Activated CD8-positive, alpha-beta memory T cell treated with anti-CD3 and anti-CD28 coated beads for 24 hours (primary cell): ENCODE measurements around the gene UBASH3A.
A peak's percentile ranks its signal among the peaks of the same experiment; 100 is the strongest.

ENCODE experiments used
- DNase-seq: peaks from one replicate; pipeline ENCODE4 v3.0.0-alpha.2; 2020

UBASH3A gene

DNA sequence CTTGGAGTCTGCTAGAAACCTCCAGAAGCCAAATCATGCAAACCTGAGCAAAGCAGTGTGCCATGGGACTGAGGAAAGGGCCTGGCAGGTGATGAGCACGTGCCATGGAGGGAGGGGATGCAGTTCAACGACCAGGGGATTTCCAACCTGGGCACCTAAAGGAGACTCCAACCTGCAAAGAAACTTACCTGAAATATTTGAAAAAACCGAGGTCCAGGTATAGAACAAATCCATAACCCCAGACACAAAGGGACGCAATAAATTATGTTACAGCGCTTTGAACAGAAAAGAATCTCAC, 8.9 kb downstream of the UBASH3A start:
- no peak for DNase-seq

DNA sequence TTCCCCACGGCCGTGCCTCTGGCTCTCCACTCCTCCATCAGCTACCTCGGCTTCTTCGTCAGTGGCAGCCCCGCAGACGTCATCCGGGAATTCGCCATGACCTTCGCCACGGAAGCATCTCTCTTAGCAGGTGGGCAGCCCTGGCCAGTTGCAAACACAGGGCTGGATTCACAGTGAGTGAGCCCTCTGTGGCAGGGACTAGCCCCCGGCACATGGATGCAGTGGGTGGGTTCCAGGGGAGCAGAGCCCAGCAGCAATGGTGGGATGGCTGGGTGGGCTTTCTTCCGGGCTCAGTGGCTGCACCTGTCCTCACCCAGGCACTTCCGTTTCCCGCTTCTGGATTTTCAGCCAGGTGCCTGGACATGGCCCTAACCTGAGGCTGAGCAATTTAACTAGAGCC, 9.4 kb downstream of the UBASH3A start:
- DNase-seq = no peak

DNA sequence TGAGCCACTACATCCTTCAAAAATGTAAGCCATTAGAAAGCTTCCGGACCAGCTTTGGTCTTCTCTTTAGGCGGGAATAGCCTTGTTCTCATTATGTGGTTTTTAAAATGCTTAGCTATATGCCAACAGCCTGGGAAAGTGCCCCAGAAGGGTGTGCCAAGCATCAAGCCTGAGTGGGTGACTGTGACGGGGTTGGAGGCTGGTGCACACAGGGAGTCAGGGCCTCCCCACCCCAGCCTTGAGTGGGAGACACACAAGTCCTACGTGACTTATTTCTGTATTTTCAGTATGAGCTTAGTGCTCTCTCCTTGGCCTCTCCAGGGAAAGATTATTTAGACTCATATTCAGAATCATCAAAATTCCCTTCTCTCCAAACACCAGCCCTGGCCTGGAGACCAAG, 9.8 kb downstream of the UBASH3A start:
- DNase-seq = no peak

DNA sequence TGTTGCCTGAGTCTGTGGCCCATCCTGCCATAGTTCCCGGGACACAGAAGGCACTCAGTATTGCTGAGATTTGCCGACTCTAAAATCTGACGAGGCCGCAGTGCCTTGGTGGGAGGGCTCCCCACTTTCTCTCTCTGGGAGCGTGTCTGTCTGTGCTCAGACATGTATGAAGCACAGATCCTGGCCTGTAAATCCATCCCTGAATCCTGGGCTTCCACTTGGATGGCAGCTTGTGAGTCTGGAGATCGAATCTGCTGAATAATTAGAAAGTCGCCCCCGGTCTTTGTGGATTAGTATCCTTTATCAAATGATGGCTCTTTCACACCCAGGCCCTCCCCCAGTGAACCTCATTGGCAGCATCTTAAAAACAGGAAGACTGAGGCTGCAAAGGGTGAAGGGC, 10.4 kb downstream of the UBASH3A start:
- DNase-seq = no peak

DNA sequence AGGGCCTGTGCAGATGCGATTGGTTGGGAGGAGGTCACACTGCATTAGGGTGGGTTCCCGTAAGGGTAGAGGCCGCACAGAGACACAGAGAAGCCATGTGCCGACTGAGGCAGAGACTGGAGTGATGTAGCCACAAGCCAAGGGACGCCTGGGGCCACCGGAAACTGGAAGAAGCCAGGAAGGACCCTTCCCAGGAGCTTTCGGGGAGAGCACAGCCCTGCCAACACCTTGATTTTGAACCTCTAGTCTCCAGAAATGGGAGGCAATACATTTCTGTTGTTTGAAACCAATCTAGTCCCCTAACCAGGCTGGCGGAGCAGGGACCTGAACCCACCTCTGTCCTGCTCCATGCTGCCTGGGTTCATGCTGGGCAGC, 10.8 kb downstream of the UBASH3A start:
- peak; percentile 74 for DNase-seq

DNA sequence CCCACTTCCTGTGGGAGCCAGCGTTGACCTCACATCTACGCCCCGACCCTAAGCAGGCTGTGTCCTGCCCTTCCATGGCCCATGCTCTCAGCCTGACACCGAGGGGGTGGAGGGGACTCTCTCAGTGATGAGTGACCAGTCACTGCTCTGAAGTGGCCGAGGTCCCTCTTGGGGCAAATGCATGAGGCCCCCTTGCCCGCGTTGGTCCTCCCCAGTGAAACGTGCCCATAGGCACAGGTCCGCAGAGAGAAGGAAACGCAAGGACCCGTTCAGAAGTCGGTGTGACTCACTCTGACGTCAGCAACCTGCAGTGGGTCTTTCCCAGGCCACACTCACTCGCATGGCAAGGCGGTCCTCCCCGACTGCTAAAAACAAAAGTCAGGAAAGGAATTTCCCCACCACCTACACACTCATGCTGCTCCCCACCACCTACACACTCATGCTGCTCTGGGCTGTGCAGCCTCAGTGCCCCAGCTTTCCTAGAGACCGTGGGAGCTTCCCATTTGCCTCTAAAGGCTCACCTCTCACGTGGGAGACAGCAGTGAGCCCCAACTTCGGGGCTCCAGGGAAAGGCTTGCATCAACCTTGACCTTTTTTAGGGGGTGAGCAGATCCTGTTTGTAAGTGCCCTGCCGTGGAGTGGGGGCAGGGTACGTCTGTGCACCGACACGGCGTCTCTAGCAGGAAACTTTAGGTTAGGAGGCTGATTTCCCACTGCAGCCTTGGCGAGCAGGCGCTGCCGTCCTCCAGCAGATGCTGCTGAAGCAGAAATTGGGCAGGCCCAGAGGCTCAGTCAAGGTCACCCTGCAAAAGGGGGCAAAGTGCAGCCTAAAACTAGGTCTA, 11.4 kb downstream of the UBASH3A start:
- peak; percentile 93 for DNase-seq

DNA sequence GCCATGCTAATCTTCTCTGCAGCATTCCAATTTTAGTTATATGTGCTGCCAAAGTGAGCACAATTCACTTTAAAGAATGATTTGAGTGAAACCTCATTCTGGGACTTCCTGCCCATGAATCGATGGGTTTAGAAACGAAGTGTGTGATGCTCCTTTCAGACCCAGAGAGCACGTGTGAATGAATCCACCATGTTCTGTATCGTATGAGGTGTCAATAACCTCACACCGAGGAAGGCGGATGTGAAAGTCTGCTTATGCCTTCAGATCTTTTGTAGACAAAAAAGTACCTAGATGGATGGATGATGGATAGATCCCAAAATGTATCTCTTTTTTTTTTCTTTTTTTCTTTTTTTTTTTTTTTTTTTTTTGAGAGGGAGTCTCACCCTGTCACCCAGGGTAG, 13.8 kb downstream of the UBASH3A start:
- no peak for DNase-seq

DNA sequence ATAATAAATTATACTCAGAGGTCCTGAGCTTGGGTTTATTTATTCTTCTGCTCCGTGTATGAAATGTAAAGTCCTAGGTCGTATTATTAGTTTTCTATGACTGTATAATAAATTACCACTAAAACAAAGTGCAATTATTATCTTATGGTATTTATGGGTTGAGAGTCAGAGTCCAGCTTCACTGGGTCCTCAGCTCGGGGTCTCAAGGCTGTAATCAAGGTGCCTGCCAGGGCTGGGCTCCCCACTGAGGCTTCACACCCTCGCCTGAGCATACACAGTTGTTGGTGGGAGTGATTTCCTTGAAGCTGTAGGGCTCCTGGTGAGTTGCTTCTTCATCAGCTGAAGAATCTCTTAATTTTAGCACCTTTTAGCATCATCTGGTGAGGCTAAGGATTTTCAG, 15.2 kb downstream of the UBASH3A start:
- no peak for DNase-seq

DNA sequence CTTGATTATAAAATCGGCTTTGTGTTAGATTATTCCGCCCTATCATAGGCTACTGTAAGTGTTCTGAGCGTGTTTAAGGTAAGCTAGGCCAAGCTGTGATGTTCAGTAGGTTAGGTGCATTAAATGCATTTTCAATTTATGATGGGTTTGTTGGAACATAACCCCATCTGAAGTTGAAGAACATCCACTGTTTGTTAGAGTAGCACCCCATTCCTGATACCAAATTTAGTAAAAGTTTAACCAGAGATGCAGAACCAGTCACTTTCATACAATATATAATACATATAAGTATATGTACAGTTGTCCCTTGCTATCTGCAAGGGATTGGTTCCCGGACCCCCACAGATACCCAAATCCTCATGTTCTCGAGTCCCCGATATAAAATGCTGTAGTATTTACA, 16.1 kb downstream of the UBASH3A start:
- DNase-seq = no peak

DNA sequence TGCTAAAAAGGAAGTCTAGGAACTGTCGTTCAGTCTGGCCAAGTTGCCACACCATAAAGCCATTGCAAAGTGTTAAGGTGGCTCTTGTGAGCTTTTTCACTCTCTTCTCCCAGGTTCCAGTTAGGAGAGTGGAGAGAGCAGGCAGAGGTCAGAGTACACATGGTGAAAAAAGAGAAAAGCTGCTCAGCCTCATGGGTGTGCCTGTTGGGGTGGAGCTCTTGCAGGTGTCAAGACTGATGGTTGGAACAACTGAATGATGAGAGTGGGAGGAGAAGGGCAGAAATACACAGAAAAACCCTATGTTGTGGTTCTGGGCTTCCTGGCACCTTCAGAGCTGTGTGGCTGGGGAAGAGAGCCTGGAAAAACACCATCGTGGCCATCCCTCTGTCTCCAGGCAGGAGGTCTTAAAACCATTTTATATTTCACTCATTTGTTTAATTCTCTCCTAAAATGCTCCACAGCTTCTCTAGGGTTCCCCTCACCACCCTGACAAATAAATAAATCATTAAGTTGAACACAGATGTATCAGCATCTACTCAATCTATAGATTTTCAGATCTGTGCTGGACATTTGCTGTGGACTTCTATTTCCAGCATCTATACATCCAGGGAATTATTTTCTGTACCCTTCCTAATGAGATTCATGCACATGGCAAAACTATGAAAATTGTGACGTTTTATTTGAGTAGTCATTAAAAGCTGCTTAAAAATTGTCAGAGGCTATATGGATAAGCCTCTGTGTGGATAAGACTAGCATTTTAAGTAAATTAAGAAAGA, 17.5 kb downstream of the UBASH3A start:
- DNase-seq = peak; percentile 72

DNA sequence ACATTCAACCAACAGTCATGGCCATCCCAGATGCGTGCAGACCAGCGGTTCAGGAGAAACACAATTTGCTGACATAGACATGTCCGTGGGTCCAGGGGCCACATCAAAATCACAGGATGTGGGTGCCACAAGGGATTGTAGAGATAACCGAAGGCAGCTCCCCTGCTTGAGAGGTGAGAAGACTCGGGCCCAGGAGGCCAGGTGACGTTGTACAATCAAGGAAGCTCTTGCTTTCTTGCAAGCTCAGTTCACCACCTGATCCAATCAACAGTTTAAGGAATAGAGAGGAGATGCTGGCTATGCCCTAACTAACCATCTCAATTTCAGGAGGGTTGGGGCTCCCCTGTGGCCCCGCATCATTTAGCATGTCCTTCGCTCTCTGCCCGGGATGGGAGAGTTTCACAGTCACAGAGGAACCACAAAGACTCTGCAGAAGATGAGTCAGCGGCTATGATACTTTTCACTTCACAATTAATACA, 19.5 kb downstream of the UBASH3A start:
- DNase-seq = peak; percentile 80

DNA sequence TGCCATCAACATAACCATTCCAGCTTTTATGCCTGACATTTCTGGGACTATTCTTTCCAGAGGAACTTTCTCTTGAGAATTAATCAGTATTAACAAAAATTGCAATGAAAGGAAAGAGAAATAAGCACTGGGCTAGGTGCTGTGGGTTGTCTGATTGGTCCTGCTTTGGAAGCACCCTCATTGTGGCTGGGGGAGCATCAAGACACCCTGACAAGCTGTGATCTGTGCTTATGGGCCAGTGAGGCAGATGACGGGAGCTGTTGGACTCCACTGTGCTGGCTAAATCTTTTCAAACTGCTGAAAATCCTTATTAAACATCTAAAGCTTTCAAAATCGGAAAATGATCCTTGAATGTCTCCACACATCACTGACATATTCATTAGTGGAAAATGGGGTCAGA, 20.0 kb downstream of the UBASH3A start:
- DNase-seq = no peak

DNA sequence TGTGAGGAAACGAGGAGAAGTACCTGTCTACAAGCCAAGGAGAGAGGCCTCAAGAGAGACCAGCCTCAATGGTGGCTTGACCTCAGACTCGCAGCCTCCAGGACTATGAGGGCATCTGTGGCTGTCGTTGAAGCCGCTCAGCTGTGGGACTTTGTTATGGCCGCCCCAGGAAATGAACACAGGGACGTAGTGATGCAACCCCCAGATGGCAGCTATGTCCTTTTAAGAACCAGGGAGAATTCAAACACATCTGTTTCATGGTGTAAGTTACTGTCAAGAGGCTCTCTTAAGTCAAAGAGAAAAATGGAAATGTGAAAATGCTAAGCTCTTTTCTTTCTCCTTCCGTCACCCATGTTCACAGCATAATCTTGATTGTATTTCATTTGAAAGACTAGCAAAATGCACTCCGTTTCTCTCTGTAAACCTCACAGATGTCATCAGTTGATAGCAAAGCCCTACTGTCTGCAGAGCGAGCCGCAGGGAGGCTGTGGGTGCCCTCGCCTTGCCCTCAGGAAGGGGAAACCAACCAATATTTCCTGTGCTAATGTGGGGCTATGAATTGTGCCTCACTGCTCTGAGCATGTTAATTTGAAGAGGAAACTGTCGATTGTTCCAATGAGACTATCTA, 21.3 kb downstream of the UBASH3A start:
- DNase-seq = peak; percentile 82

DNA sequence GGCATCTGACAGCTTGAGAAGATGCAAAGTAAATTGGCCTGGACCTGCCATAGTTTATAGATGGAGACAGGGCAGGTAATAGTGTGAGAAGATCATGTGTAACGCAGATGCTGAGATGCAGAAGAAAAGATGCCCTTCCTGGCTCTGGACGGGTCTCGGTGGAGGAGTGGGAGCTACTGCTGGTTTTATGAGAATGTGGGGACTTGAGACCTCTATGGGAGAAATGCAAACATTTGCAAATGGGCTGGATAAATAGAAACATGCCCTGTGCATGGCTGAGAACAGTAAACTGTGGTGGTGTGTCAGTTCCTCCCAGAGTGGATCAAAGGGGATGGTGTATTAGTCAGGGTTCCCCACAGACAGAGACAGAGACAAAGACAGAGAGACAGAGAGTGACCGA, 21.9 kb downstream of the UBASH3A start:
- no peak for DNase-seq

DNA sequence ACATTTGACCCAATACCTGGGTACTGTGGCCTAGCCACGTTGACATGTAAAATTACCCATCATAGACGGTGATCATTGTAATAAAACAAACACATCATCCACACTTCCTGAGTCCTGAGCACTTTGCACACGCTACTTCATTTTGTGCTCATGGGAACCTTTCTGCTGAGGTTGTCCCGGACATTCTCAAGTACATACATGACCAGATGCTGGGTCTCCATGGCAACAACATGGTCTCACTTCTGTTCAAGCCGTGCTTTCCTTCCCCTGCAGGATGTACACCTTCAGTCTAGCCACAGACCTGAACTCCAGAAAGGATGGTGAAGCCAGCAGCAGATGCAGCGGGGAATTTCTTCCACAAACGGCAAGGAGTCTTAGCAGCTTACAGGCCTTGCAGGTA, 22.7 kb downstream of the UBASH3A start:
- DNase-seq = no peak

DNA sequence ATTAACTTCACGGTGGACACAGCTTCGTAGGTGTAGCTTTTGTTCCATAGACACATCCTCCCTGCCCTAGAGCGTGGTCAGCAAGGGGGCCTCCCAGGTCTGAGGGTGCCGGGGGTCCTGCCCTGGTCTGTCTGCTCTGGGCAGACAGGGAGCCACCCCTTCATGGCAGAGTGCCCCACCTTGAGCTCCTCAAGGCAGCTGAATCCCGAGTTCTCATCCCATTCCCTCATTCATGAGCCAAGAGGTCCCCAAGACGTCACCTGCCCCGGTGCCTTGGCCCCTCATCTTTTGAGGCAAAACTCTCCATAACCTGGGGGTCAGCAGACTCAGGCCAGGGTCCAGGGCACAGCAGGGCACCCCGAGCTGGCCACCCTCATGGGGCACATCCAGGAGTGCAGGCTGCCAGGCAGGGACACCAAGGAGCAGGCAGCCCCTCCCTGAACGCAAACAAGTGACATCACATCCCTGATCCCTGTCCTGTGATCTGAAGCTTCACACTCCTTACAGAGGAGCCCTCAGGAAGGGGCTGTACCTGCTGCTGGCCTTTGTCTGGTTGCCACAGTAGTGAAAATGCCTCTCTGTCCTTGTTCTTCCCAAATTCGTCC, 23.3 kb downstream of the UBASH3A start:
- no peak for DNase-seq

DNA sequence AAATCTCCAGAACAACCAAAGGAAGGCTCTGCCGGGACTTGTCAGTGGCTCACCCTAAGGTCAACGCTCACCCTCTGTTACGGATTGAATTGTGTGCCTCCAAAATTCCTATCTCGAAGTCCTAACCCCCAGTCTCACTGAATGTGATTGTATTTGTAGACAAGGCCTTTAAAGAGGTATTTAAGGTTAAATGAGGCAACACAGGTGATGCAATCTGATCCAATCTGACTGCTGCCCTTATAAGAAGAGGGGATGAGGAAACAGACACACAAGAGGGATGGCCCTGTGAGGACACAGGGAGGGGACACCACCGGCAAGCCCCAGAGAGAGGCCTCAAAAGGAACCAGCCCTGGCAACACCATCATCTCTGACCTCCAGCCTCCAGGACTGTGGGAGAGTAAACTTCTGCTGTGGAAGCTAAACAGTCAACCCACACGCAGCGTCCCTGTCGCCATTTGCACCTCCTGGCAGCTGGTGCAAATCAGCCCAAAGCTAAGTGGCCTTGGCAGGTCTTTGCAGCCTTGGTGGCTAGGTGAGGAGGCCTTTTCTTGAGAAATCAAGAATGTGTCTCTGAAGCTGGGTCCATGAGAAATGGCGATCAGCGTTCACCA, 24.2 kb downstream of the UBASH3A start:
- no peak for DNase-seq

DNA sequence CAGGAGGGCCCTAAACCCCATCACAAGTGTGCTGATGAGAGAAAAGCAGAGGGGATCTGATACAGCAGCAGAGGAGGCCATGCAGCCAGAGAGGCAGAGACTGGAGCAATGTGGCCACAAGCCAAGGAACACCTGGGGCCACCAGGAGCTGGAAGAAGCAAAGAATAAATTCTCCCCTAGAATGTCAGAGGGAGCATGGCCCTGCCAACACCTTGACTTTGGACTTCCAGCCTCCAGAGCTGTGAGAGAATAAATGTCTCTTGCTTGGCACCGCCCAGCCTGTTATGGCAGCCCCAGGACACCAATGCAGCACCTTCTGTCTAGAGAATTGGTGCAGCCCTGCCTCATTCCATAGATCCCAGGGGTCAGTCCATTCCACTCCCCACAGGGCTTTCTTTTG, 25.3 kb downstream of the UBASH3A start:
- DNase-seq = no peak

DNA sequence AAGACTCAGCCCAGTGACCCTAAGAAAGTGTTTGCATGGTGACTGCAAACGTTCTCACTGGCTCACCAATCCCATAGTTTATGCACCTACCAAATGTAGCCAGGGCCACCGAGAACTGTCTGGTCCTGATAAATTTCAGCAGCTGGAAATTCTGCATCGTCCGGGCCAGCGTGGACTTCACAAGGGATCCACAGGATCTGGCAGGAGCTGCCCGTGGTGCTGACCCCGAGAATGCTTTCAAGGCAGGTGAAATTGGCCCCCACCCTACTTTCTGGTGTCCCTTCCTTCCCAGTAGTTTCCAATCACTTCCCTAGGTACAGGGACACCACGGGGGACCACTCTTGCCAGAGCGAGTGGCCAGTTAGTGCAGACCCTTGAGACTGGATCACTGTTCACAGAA, 26.2 kb downstream of the UBASH3A start:
- no peak for DNase-seq

DNA sequence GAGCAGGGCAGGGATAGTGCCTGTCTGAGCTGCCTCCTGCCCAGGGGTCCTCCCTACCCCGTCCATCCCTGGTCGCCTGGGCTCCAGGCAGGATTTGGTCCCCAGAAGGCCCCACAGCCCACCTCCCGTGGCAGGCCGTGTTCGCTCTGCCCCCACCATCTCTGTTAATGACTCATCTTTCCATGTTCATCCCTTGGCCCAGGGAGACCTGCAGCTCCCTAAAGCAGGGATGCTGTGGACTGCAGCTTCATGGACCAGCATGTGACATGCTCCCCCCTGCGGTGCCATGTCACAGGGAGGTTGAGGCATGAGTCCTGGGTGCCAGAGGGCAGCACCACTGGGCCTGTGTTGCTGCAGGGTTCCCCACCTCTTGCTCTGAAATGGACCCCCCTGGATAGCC, 26.8 kb downstream of the UBASH3A start:
- DNase-seq = no peak

DNA sequence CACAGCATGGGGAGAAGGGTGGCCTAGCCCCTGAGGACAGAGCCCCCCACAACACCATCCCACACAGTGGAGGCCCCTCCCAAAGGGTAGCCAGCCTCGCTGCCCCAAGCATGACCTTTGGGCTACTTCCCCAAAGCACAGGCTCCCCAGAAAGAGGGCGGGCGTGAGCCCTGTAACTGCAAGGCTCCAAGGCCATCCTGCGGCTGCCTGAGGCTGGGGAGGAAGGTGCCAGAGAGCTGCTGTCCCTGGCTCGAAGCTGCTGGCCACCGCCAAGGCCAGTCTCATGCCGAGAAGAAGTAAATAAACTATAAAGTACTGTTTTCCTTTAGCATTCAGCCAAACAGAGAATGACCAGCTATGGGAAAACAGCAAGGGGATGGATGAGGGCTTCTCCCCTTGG, 27.5 kb downstream of the UBASH3A start:
- no peak for DNase-seq

DNA sequence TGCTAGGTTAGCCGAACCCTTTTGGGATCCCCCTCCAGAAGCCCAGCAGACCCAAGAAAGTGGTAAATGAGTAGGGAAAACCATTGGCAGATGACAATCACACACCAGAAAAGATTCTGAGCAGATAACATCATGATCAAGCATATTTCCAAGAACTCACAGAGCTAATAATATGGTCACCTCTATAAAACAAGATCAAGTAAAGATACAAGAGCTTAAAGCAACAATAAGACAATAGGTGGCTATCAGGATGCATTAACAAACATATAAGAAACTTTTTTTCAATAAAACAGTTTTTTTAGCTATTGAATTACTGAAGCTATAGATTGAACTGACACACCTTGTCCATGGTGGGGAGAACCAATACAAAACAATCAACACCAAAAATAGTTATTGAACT, 29.0 kb downstream of the UBASH3A start:
- DNase-seq = no peak

DNA sequence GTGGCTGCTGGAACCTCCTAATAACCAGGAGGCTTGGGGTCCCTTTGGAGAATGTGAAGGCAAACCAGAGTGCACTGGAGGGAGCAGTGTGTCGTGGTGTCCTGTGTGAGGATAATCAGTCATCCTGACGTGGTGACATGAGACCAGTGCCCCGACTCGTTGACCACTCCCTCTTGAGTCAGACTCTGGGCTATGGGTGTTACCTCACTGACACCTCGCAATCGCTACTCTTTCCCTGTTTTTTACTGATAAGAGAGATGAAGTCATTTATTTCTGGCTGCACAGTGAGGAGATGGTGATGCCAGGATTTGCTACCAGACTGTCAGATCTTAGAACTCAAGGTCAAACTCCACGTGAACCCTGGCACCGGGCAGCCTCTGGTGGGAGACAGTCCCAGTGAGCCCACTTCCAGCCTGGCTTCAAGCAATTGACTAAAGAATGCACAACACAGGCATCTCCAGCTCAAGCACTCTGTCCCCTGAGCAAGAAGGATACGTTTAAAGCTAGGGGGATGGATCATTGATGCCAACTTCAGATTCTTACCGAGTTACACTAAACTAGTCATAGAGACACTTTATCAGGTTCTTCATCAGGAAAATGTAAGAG, 30.3 kb downstream of the UBASH3A start:
- DNase-seq = no peak
